T-helper 1 cell treated with Interleukin-12 subunit alpha and Interleukin-12 subunit beta and Interleukin-4 antibody, amounts not matched to agents 30 ng/mL and 1 ng/mL, for 36 hours (primary cell): ENCODE results near the gene SPATA33. TPM values are rescaled to one million over a fixed set of nuclear protein-coding genes. Genes with fewer than 3 reads are reported as not detected.
"Not testable (repeated sequence)": the region's sequence is repeated elsewhere in the genome, so short reads cannot be mapped to it uniquely, and the experiment has no call there.

Experiments
- intact Hi-C: fragments of 100-400 bp; cut with micrococcal nuclease; formaldehyde crosslinking; loops from one replicate; pipeline ENCODE4 v1.15.1; 2024
- total RNA-seq: library from RNA; stranded (reverse); gene quantifications from 2 replicates; pipeline ENCODE4 v1.2.3, GENCODE V29; 2022

Gene SPATA33
- total RNA-seq, 1 donor from 2014 or later, result 14.2 TPM

GRCh38 chr16:89691231-89691985, 33.8 kb downstream of the SPATA33 start:
- intact Hi-C loops, result no loop called here

GRCh38 chr16:89691986-89692569, 34.4 kb downstream of the SPATA33 start:
- intact Hi-C loops, result no loop called here

- intact Hi-C loops, result no loop called here
Observed at GRCh38 chr16:89693289-89693731, 35.7 kb downstream of the SPATA33 start.

- intact Hi-C loops, result no loop called here
Observed at GRCh38 chr16:89693931-89694783, 36.5 kb downstream of the SPATA33 start.

- intact Hi-C loops, result not testable (repeated sequence)
Observed at GRCh38 chr16:89694784-89695085, 37.1 kb downstream of the SPATA33 start.

- intact Hi-C loops, result no loop called here
Observed at GRCh38 chr16:89695086-89695874, 37.6 kb downstream of the SPATA33 start.

- intact Hi-C loops, result no loop called here
Observed at GRCh38 chr16:89695875-89696669, 38.4 kb downstream of the SPATA33 start.

- intact Hi-C loops, result no loop called here
Observed at GRCh38 chr16:89696670-89697128, 39.1 kb downstream of the SPATA33 start.

- intact Hi-C loops, result no loop called here
Observed at GRCh38 chr16:89697161-89697615, 39.6 kb downstream of the SPATA33 start.

- intact Hi-C loops, result no loop called here
Observed at GRCh38 chr16:89697616-89698331, 40.1 kb downstream of the SPATA33 start.

GRCh38 chr16:89698717-89699116, 41.1 kb downstream of the SPATA33 start:
- intact Hi-C loops, result not testable (repeated sequence)

- intact Hi-C loops, result loop anchor here (1.0 to 5.0 kb wide), 11 partner anchors 13 to 528 kb away; partner anchors contain the start of genes ANKRD11, CDH15, CDK10 and FANCA
Observed at GRCh38 chr16:89699629-89700099, 42.0 kb downstream of the SPATA33 start.

GRCh38 chr16:89700100-89700648, 42.5 kb downstream of the SPATA33 start:
- intact Hi-C loops, result loop anchor here (1.0 to 5.0 kb wide), 11 partner anchors 14 to 529 kb away; partner anchors contain the start of genes ANKRD11, CDH15, CDK10 and FANCA

GRCh38 chr16:89700649-89701424, 43.2 kb downstream of the SPATA33 start:
- intact Hi-C loops, result loop anchor here (1.0 to 5.0 kb wide), 11 partner anchors 15 to 530 kb away; partner anchors contain the start of genes ANKRD11, CDH15, CDK10 and FANCA

GRCh38 chr16:89701425-89702406, 44.1 kb downstream of the SPATA33 start, which contains the start of gene SPATA2L:
Gene SPATA2L, minus strand, starts transcription at chr16:89701705. Its CDS starts 473 bp downstream, at chr16:89701232.
- intact Hi-C loops, result loop anchor here (1.0 to 5.0 kb wide), 6 partner anchors 10 to 454 kb away; partner anchors contain the start of gene ZNF276

GRCh38 chr16:89704281-89704680, 46.6 kb downstream of the SPATA33 start:
- intact Hi-C loops, result loop anchor here (5.0 kb wide), 1 partner anchor 457 kb away; no protein-coding TSS in a partner anchor
